DND-41 (cell line): ENCODE data around the gene HHLA2.

ENCODE experiments used
- ATAC-seq: fragments of 200-7000 bp; cut with Tn5 transposase; 3 replicates; pipeline ENCODE4 v1.9.1; 2021; ENCODE audit warnings: low read depth; ENCODE audit not compliant: insufficient read depth
- DNase-seq: peaks from one replicate; pipeline ENCODE4 v3.0.0-alpha.2; 2020
- H2AFZ ChIP-seq: 2 replicates; pipeline ENCODE4 v1.6.0; 2012; ENCODE audit warnings: low read depth, low read length
- H3K27ac ChIP-seq: 2 replicates; pipeline ENCODE4 v1.5.1; 2012; ENCODE audit warnings: low read length, inconsistent platforms
- H3K27me3 ChIP-seq: fragments of 200-600 bp; sonication (generic); 2 replicates; pipeline ENCODE4 v1.6.0; 2012; ENCODE audit warnings: low read length, mild to moderate bottlenecking, inconsistent platforms; ENCODE audit not compliant: insufficient read depth, poor library complexity
- H3K36me3 ChIP-seq: 2 replicates; pipeline ENCODE4 v1.5.1; 2012; ENCODE audit warnings: low read length, inconsistent platforms; ENCODE audit not compliant: insufficient read depth
- H3K4me1 ChIP-seq: 2 replicates; pipeline ENCODE4 v1.5.1; 2012; ENCODE audit warnings: mild to moderate bottlenecking, low read length; ENCODE audit not compliant: insufficient read depth
- H3K4me2 ChIP-seq: 2 replicates; pipeline ENCODE4 v1.6.0; 2012; ENCODE audit warnings: mild to moderate bottlenecking, moderate library complexity, low read length, inconsistent platforms; ENCODE audit not compliant: insufficient read depth
- H3K4me3 ChIP-seq, 2 experiments: fragments of 200-600 bp in 1 of 2; shearing (Covaris generic) in 1 of 2; 2 replicates each; pipeline ENCODE4 v1.5.1; 2012 to 2016; ENCODE audit warnings: inconsistent platforms in 2 of 2, low read length in 2 of 2, mild to moderate bottlenecking in 2 of 2, low read depth in 1 of 2, moderate library complexity in 1 of 2
- H3K79me2 ChIP-seq: 2 replicates; pipeline ENCODE4 v1.6.0; 2012; ENCODE audit warnings: low read length, inconsistent platforms; ENCODE audit not compliant: insufficient read depth
- H3K9ac ChIP-seq: 2 replicates; pipeline ENCODE4 v1.6.0; 2012; ENCODE audit warnings: low read depth, mild to moderate bottlenecking, inconsistent platforms, low read length, moderate library complexity
- H3K9me3 ChIP-seq: 2 replicates; pipeline ENCODE4 v1.5.1; 2012; ENCODE audit warnings: low read length, moderate library complexity, mild to moderate bottlenecking, inconsistent platforms; ENCODE audit not compliant: insufficient read depth, severe bottlenecking
- H4K20me1 ChIP-seq: 2 replicates; pipeline ENCODE4 v1.6.0; 2012; ENCODE audit warnings: low read length; ENCODE audit not compliant: insufficient read depth
- EZH2 ChIP-seq: IDR thresholded peaks from 3 replicates; pipeline ENCODE4 v1.6.1; 2012; ENCODE audit warnings: borderline replicate concordance, low read depth, mild to moderate bottlenecking, moderate library complexity, low read length, inconsistent platforms; ENCODE audit not compliant: severe bottlenecking
- TF ChIP-seq, protein P1 (sequence below): IDR thresholded peaks from 2 replicates; pipeline ENCODE4 v1.5.1; 2012; ENCODE audit warnings: borderline replicate concordance, low read length, moderate library complexity, mild to moderate bottlenecking; ENCODE audit not compliant: poor library complexity, severe bottlenecking; ENCODE audit errors: extremely low read depth

The HHLA2 gene

DNA sequence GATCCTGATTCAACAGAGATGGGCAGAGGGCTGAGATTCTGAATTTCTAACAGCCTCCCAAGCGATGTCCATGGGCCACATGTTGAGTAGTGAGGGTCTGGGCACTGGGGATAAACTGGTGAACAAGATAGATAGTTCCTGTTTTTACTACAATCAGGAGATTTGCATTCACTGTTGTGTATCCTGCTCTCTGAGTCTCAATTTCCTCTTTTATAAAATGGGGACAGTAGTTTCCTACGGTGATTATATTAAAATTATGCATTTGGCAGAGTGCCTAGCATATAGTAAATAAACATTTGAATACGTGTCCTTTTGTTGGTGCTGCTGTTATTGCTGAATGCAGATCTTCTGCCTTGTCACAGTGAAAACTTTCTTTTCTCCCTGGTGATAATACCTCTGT, 111.5 kb downstream of the HHLA2 start:
- DNase-seq = no peak
- no peak overlapping the region for H3K4me3 ChIP-seq
- no peaks in the 10 kb centered on the region for H3K36me3 ChIP-seq
- no peak overlapping the region for H3K27ac ChIP-seq
- H3K9ac ChIP-seq = no peak overlapping the region
- H3K9me3 ChIP-seq = no peaks in the 10 kb centered on the region
- no peaks in the 10 kb centered on the region for H4K20me1 ChIP-seq
- TF ChIP-seq, protein P1, sequence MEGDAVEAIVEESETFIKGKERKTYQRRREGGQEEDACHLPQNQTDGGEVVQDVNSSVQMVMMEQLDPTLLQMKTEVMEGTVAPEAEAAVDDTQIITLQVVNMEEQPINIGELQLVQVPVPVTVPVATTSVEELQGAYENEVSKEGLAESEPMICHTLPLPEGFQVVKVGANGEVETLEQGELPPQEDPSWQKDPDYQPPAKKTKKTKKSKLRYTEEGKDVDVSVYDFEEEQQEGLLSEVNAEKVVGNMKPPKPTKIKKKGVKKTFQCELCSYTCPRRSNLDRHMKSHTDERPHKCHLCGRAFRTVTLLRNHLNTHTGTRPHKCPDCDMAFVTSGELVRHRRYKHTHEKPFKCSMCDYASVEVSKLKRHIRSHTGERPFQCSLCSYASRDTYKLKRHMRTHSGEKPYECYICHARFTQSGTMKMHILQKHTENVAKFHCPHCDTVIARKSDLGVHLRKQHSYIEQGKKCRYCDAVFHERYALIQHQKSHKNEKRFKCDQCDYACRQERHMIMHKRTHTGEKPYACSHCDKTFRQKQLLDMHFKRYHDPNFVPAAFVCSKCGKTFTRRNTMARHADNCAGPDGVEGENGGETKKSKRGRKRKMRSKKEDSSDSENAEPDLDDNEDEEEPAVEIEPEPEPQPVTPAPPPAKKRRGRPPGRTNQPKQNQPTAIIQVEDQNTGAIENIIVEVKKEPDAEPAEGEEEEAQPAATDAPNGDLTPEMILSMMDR = no peak
- TF ChIP-seq EZH2 = no peak
- no peaks in the 10 kb centered on the region for H3K4me1 ChIP-seq
- no peak overlapping the region for H3K4me2 ChIP-seq
- no peaks in the 10 kb centered on the region for H3K79me2 ChIP-seq
- H2AFZ ChIP-seq = no peak overlapping the region
- no peak for ATAC-seq
- H3K27me3 ChIP-seq = no peaks in the 10 kb centered on the region

DNA sequence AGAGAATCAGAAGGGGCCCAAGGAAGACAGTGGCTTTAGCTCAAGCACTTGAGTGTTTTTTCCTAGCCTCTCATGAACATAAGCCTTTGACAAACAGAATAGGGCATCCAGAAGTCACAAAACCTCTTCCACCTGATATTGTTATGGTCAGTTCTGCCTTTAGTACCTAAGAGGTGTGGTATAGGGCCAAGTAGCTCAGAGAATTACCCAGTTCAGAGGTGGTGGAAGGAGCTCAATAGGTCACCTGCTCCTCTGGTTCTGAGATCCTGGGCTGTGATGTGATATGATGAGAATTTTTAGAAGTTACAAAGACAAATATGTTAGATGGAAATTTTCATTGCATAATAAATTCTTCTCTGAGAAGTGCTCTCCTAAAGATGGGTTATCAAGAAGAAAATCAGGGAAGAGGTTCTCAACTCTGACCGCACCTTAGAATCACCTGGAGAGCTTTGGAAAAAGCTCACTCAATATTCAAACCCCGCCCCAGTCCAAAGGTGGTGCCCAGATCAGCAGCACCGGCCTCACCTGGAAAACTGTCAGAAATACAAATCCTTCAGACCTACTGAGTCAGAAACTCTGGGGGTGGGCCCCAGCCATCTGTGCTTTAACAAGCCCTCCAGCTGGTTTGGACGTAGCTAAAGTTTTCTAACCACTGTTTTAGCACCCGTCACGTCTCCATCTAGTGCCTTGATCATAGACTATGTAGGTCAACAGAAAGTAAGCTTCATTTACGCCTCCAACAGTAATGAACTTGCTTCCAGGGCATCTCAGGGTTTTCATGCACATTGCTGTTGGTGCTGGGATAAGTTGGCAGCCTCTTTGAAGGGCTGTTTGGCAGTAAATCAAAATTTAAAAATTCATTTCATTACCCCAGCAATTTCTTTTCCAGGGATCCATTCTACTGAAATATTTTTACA, 112.8 kb downstream of the HHLA2 start:
- no peak overlapping the region for H3K4me2 ChIP-seq
- TF ChIP-seq, protein P1 = no peak
- no peak for TF ChIP-seq EZH2
- no peaks in the 10 kb centered on the region for H3K9me3 ChIP-seq
- H3K4me3 ChIP-seq = no peak overlapping the region
- no peaks in the 10 kb centered on the region for H3K79me2 ChIP-seq
- no peak for DNase-seq
- no peak for ATAC-seq
- no peak overlapping the region for H3K27ac ChIP-seq
- no peaks in the 10 kb centered on the region for H3K36me3 ChIP-seq
- H2AFZ ChIP-seq = no peak overlapping the region
- H4K20me1 ChIP-seq = no peaks in the 10 kb centered on the region
- H3K9ac ChIP-seq = no peak overlapping the region
- H3K27me3 ChIP-seq = no peaks in the 10 kb centered on the region
- H3K4me1 ChIP-seq = no peaks in the 10 kb centered on the region

DNA sequence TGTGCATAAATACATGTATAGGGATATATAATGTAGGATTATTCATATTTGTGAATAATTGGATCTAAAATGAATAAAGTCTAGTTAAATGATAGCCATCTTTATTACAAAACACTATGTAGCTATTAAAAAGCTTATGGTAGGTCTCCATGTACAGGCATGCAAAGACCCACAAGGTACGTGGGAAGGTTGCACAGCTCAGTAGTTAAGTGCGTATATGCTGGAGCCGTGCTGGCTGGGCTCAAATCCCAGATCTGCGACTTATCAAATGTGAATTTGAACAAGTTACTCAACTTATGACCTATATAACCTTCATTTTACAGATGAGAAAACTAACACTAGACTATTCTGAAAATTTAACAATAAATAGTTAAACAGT, 113.4 kb downstream of the HHLA2 start:
- no peak for TF ChIP-seq EZH2
- TF ChIP-seq, protein P1 = no peak
- no peak for DNase-seq
- Histone ChIP-seq H2AFZ (no peak overlapping the region), H3K4me2 (no peak overlapping the region), H3K27me3 (no peaks in the 10 kb centered on the region), H3K27ac (no peak overlapping the region), H4K20me1 (no peaks in the 10 kb centered on the region), H3K36me3 (no peaks in the 10 kb centered on the region), H3K9ac (no peak overlapping the region), H3K9me3 (no peaks in the 10 kb centered on the region), H3K4me3 (no peak overlapping the region), H3K79me2 (no peaks in the 10 kb centered on the region), H3K4me1 (no peaks in the 10 kb centered on the region)
- no peak for ATAC-seq
